HG02610 (cell line): ENCODE measurements around the gene SCN4A.
"Not testable (repeated sequence)": the region's sequence is repeated elsewhere in the genome, so short reads cannot be mapped to it uniquely, and the experiment has no call there.

ENCODE experiments used
- ATAC-seq: cut with Tn5 transposase; IDR thresholded peaks from one replicate; pipeline ENCODE4 v1.9.1; 2021; ENCODE audit warnings: mild to moderate bottlenecking, moderate library complexity; ENCODE audit not compliant: unreplicated experiment

SCN4A gene

GRCh38 chr17:63972796-63973195 is at the start of gene SCN4A:
SCN4A (minus strand) TSS chr17:63972918; CDS start chr17:63972841, 77 bp downstream.
- ATAC-seq: no peak

DNA sequence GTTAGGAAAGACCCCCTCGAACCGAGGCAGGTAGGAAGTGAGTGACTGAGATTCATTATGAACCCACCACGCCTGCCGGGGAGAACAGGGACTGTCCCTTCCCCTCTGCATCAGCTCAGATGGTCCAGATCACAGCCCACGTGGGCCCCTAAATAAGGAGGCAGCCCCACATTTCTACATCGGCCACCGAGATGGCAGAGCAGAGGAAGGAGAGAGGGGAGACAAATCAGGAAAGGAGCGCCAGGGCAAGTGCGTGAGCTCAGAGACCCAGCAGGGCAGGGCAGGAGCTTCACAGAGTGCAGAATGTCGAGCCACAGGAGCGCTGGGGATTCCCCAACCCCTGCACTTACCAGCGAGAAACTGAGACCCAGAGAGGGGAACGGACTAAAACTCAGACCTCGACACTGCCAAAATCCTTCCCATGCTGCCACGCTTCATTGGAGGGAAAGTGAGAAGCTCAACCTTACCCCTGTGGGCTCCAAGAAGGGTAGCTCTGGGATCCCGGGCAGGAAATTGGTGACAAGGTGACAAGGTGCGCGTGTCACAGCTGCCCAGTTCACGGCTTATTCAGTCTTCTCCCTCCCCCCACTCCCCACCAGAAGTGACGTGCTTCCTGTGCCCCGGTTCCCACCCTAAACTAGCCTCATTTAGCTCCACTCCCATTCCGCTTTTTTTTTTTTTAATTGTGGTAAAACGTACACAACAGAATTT is 47.5 kb upstream of the SCN4A start, which contains the start of gene ICAM2:
Gene ICAM2 (minus strand): TSS at position 578 of the 711 bp plus-strand sequence. CDS start 13,942 bp downstream, outside the sequence.
- peak; percentile 54 for ATAC-seq

GRCh38 chr17:64019551-64019961 is 46.8 kb upstream of the SCN4A start:
- ATAC-seq: peak; percentile 12

- ATAC-seq: no peak
Measured at GRCh38 chr17:64017381-64017980, 44.8 kb upstream of the SCN4A start.

GRCh38 chr17:64016974-64017373 is 44.3 kb upstream of the SCN4A start:
- ATAC-seq: no peak

GRCh38 chr17:64016231-64016784 is 43.6 kb upstream of the SCN4A start:
- ATAC-seq: no peak

DNA sequence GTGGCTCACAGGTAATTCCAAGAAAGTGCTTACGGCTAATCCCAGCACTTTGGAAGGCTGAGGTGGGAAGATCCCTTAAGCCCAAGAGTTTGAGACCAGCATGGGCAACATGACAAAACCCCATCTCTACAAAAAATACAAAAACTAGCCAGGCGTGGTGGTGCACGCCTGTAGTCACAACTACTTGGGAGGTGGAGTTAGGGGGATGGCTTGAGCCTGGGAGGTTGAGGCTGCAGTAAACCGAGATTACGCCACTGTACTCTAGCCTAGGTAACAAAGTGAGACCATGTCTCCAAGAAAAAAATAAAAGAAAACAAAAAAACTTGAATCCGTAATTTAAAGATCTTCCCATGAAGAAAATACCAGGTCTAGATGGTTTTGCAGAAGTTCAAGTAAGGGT is 42.7 kb upstream of the SCN4A start:
- ATAC-seq: no peak

GRCh38 chr17:64009571-64010402 is 37.1 kb upstream of the SCN4A start:
- no peak for ATAC-seq

GRCh38 chr17:64008830-64009229 is 36.1 kb upstream of the SCN4A start:
- ATAC-seq: no peak

DNA sequence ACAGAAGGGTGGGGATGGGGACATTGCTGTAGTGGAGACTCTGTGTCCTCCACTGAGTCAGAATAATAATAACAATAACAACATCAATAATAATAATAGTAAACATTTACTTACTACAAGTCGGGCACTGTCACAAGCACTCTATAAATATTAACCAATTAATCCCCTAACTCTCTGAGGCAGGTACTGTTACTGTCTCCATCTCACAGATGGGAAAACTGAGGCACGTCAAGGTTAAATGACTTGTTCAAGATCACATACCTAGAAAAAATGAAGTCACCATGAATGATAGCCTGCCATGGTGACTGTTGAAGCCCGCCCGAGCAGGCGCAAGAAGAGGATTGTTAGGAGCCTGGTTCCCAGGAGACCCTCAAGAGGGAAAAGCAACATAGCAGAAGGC is 35.6 kb upstream of the SCN4A start:
- ATAC-seq: no peak

DNA sequence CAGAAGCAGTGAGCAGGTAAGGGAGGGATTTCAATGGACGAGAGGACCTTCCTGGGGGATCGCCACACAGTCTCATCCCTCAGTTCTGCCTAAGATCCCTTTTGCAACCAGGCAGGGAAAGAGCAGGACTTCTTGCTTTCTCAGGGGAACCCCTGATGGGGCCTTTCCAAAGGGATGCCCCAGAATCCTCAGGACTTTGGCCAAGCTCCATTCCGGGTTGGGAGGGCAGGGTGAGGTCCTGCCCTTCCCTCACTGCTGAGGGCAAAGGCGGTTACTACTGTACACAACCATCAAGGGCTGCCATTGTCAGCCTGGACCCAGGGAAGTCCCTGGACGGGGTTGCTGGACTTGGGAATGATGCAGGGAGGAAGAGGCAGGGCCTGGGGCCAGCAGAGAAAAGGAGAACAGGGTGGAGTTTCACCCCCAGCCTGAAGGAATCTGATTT is 35.1 kb upstream of the SCN4A start:
- ATAC-seq: no peak

GRCh38 chr17:64007089-64007837 is 34.5 kb upstream of the SCN4A start:
- not testable (repeated sequence) for ATAC-seq

- no peak for ATAC-seq
Measured at GRCh38 chr17:64006361-64007088, 33.8 kb upstream of the SCN4A start.

GRCh38 chr17:64005734-64006167 is 33.0 kb upstream of the SCN4A start:
- ATAC-seq: no peak

GRCh38 chr17:64004903-64005733 is 32.4 kb upstream of the SCN4A start:
- ATAC-seq: no peak

DNA sequence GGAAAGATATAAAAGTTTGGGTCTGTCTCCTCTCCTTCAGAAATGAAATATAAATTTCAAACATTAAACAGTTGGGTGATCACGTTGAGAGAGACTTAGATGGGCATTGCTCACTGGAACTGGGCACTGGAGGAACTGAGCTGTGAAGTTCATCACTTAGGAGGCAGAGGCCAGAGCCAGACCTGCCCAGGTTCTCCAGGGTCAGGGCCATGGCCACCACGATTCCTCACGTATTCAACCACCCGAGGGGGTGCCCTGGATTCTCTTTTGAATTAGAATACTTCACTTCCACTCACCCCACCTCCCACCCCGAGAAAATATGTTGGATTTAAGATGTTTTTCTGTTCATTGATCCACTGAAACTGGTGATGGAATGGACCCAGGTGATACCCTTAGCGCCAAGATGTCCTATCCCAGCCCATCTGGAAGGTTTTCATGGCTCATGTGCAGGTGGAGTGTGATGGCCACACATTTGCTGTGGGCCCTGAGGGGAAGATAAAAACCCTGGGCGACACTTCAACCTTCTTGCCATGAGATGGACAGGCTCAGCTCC is 31.6 kb upstream of the SCN4A start:
- no peak for ATAC-seq

DNA sequence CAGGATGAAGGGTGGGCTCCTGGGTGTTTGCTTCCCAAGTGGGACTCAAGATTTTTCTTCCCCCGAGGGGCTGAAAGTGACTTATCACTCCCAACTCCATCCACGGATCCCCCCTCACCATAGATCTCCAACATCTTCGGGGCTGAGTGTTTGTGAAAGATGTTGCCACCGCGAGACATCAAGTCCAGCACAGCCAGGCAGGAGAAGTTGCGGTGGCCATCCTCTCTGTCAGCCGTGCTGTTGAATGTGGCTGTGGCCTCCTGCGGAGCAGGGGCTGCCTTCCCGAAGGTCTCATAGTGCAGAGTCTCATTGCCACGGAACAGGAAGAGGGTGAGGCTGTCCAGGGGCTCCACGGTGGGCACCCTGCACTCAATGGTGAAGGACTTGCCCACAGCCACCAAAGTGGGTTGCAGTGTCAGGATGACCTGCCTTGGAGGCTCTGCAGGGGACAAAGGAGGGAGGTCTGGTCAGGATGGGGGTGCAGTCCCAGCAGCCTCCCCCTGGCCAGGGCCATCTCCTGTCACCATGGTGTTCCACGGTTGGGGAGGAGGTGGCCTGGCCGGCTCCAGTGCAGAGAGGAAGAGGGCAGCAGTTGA is 30.9 kb upstream of the SCN4A start:
- ATAC-seq: no peak
